HCT116 (cell line): Measurements from ENCODE around the gene CCDC116. TPM values are rescaled to one million over a fixed set of nuclear protein-coding genes. Genes with fewer than 3 reads are reported as not detected.

ENCODE experiments used
- ATAC-seq: fragments of 200-7000 bp; cut with Tn5 transposase; 2 replicates; pipeline ENCODE4 v1.9.1; 2020; ENCODE audit warnings: mild to moderate bottlenecking, moderate library complexity
- BruUV-seq: library from RNA; stranded (reverse); fragments of 400-500 nt; replicated peaks from 2 replicates; lab custom pipeline; 2021; lab: Mats Ljungman, UMichigan
- CTCF ChIA-PET: fragments of 300-600 bp; sonication (Branson Sonifier 250); formaldehyde crosslinking; loops from one replicate; lab custom pipeline; 2021; ENCODE audit warnings: antibody characterized with exemption; lab: Charles Lee
- POLR2A ChIA-PET: fragments of 300-600, 350-600 bp; sonication (Branson Sonifier 250); formaldehyde crosslinking; loops from one replicate; lab custom pipeline; 2021; ENCODE audit warnings: antibody characterized with exemption; lab: Charles Lee
- RAD21 ChIA-PET, 2 experiments: fragments of 300-600 bp; sonication (Branson Sonifier 250); formaldehyde crosslinking; loops; one replicate each; lab custom pipeline; 2023; ENCODE audit warnings: low total read pairs in 2 of 2; ENCODE audit not compliant: uncharacterized antibody in 2 of 2, unreplicated experiment in 2 of 2, low non-redundant PET in 1 of 2; lab: Charles Lee
- DNase-seq: peaks from one replicate; pipeline ENCODE4 v3.0.0-alpha.2; 2010; ENCODE audit warnings: low read depth, low spot score
- H2AFZ ChIP-seq: fragments of 200-600 bp; shearing (Covaris generic), sonication (generic); 2 replicates; pipeline ENCODE4 v1.6.1; 2017; ENCODE audit warnings: low read depth, mixed run types, mixed read lengths, antibody characterized with exemption, low read length; ENCODE audit not compliant: poor library complexity, severe bottlenecking
- H3K27ac ChIP-seq: 2 replicates; pipeline ENCODE4 v1.5.1; 2012; ENCODE audit warnings: low read depth, low read length
- H3K27me3 ChIP-seq: fragments of 200-600 bp; sonication (generic); 2 replicates; pipeline ENCODE4 v1.6.1; 2016; ENCODE audit warnings: mixed run types, low read length, mixed read lengths; ENCODE audit not compliant: insufficient read depth
- H3K36me3 ChIP-seq, 2 experiments: fragments of 200-500 bp in 1 of 2; fragments of 200-600 bp in 1 of 2; sonication (Bioruptor generic) in 1 of 2; sonication (generic) in 1 of 2; 2 replicates each; pipeline versions ENCODE4 v1.5.1 to v1.6.1; 2014 to 2016; ENCODE audit warnings: low read length in 2 of 2, inconsistent platforms in 1 of 2, mixed read lengths in 1 of 2, mixed run types in 1 of 2; ENCODE audit not compliant: insufficient read depth in 2 of 2, control insufficient read depth in 1 of 2
- H3K4me1 ChIP-seq, 2 experiments: fragments of 200-600 bp in 1 of 2; sonication (generic) in 1 of 2; 2 replicates each; pipeline versions ENCODE4 v1.5.1 to v1.6.1; 2012 to 2017; ENCODE audit warnings: low read length in 2 of 2, inconsistent platforms in 1 of 2, mild to moderate bottlenecking in 1 of 2, mixed read lengths in 1 of 2, mixed run types in 1 of 2, moderate library complexity in 1 of 2; ENCODE audit not compliant: insufficient read depth in 2 of 2, control insufficient read depth in 1 of 2
- H3K4me2 ChIP-seq: fragments of 200-600 bp; sonication (generic); 2 replicates; pipeline ENCODE4 v1.6.1; 2017; ENCODE audit warnings: mixed run types, low read length, mixed read lengths
- H3K4me3 ChIP-seq, 2 experiments: fragments of 200-600 bp in 1 of 2; sonication (generic) in 1 of 2; replicated peaks in 1 of 2; 2 replicates each; pipeline ENCODE4 v1.5.1; 2011 to 2016; ENCODE audit warnings: low read length in 2 of 2, control low read depth in 1 of 2, low read depth in 1 of 2, mild to moderate bottlenecking in 1 of 2, mixed read lengths in 1 of 2, mixed run types in 1 of 2
- H3K79me2 ChIP-seq: fragments of 200-600 bp; sonication (generic); 2 replicates; pipeline ENCODE4 v1.6.1; 2017; ENCODE audit warnings: mild to moderate bottlenecking, mixed run types, low read length, moderate library complexity, mixed read lengths; ENCODE audit not compliant: insufficient read depth
- H3K9ac ChIP-seq: fragments of 200-600 bp; sonication (generic); 2 replicates; pipeline ENCODE4 v1.6.1; 2016; ENCODE audit warnings: low read length, mixed read lengths
- H3K9me2 ChIP-seq: fragments of 200-600 bp; sonication (generic), shearing (Covaris generic); 2 replicates; pipeline ENCODE4 v1.6.1; 2017; ENCODE audit warnings: mixed run types, mild to moderate bottlenecking, moderate library complexity; ENCODE audit not compliant: insufficient read depth
- H3K9me3 ChIP-seq, 2 experiments: fragments of 200-500 bp in 1 of 2; fragments of 200-600 bp in 1 of 2; sonication (Bioruptor generic) in 1 of 2; sonication (generic) in 1 of 2; 2 replicates each; pipeline ENCODE4 v1.6.1; 2014 to 2017; ENCODE audit warnings: low read length in 2 of 2, mixed read lengths in 2 of 2, inconsistent platforms in 1 of 2, low read depth in 1 of 2, mild to moderate bottlenecking in 1 of 2, mixed run types in 1 of 2, moderate library complexity in 1 of 2; ENCODE audit not compliant: control insufficient read depth in 1 of 2, insufficient read depth in 1 of 2
- H4K20me1 ChIP-seq: fragments of 200-600 bp; sonication (generic), shearing (Covaris generic); 2 replicates; pipeline ENCODE4 v1.6.1; 2017; ENCODE audit warnings: mixed run types, mild to moderate bottlenecking, moderate library complexity; ENCODE audit not compliant: insufficient read depth
- CBX3 ChIP-seq: IDR thresholded peaks from 2 replicates; pipeline ENCODE4 v1.6.1; 2012; ENCODE audit warnings: low read depth
- CEBPB ChIP-seq: IDR thresholded peaks from 2 replicates; pipeline ENCODE4 v1.6.1; 2012; ENCODE audit warnings: low read depth
- ELF1 ChIP-seq: IDR thresholded peaks from 2 replicates; pipeline ENCODE4 v1.6.1; 2012; ENCODE audit warnings: low read depth, borderline replicate concordance
- EZH2 ChIP-seq: fragments of 200-600 bp; sonication (generic); IDR thresholded peaks from 2 replicates; pipeline ENCODE4 v1.6.1; 2017; ENCODE audit warnings: antibody characterized with exemption, mixed run types
- EZH2phosphoT487 ChIP-seq: fragments of 200-600 bp; IDR thresholded peaks from 2 replicates; pipeline ENCODE4 v1.6.1; 2018; ENCODE audit warnings: antibody characterized with exemption, borderline replicate concordance
- FOSL1 ChIP-seq: IDR thresholded peaks from 2 replicates; pipeline ENCODE4 v1.6.1; 2012; ENCODE audit warnings: low read depth
- POLR2A ChIP-seq: IDR thresholded peaks from 2 replicates; pipeline ENCODE4 v1.7.0; 2011; ENCODE audit warnings: borderline replicate concordance; ENCODE audit not compliant: insufficient read depth, insufficient read length; ENCODE audit errors: extremely low read depth
- POLR2AphosphoS5 ChIP-seq: IDR thresholded peaks from 2 replicates; pipeline ENCODE4 v1.6.1; 2011; ENCODE audit warnings: mild to moderate bottlenecking, low read depth, low read length, moderate library complexity
- RAD21 ChIP-seq: IDR thresholded peaks from 2 replicates; pipeline ENCODE4 v1.6.1; 2012; ENCODE audit warnings: low read depth, mild to moderate bottlenecking
- SIN3A ChIP-seq: IDR thresholded peaks from 2 replicates; pipeline ENCODE4 v1.6.1; 2012; ENCODE audit warnings: low read depth
- SP1 ChIP-seq: IDR thresholded peaks from 2 replicates; pipeline ENCODE4 v1.6.1; 2012; ENCODE audit warnings: low read depth
- TCF7L2 ChIP-seq: IDR thresholded peaks from 2 replicates; pipeline ENCODE4 v1.7.0; 2011; ENCODE audit warnings: borderline replicate concordance, inconsistent platforms; ENCODE audit not compliant: insufficient read depth, insufficient read length; ENCODE audit errors: extremely low read depth
- YY1 ChIP-seq: IDR thresholded peaks from 2 replicates; pipeline ENCODE4 v1.6.1; 2011; ENCODE audit warnings: low read length, low read depth, moderate library complexity, mild to moderate bottlenecking; ENCODE audit not compliant: insufficient replicate concordance; ENCODE audit errors: extremely low read depth
- ZBTB33 ChIP-seq: IDR thresholded peaks from 2 replicates; pipeline ENCODE4 v1.6.1; 2011; ENCODE audit warnings: mild to moderate bottlenecking, low read length, moderate library complexity; ENCODE audit not compliant: insufficient replicate concordance; ENCODE audit errors: extremely low read depth
- ZNF274 ChIP-seq: fragments of 200-500 bp; sonication (Bioruptor generic); IDR thresholded peaks from 2 replicates; pipeline ENCODE4 v1.6.1; 2014; ENCODE audit warnings: mild to moderate bottlenecking, low read depth, low read length, inconsistent platforms
- intact Hi-C: fragments of 100-400 bp; cut with micrococcal nuclease; formaldehyde crosslinking; loops from 2 replicates; pipeline ENCODE4 v1.10.0; 2022
- total RNA-seq: library from RNA; stranded (reverse); gene quantifications from one replicate; pipeline ENCODE4 v1.2.1, GENCODE V29; 2021; ENCODE audit not compliant: unreplicated experiment
- TF ChIP-seq, protein P1 (sequence below): IDR thresholded peaks from 2 replicates; pipeline ENCODE4 v1.6.1; 2012
- TF ChIP-seq, protein P2 (sequence below): IDR thresholded peaks from 2 replicates; pipeline ENCODE4 v1.6.1; 2012
- TF ChIP-seq, protein P3 (sequence below): IDR thresholded peaks from 2 replicates; pipeline ENCODE4 v1.6.1; 2012; ENCODE audit warnings: low read depth

The CCDC116 gene
- total RNA-seq, 1 experiment from 2014 or later = 0.66 TPM

DNA sequence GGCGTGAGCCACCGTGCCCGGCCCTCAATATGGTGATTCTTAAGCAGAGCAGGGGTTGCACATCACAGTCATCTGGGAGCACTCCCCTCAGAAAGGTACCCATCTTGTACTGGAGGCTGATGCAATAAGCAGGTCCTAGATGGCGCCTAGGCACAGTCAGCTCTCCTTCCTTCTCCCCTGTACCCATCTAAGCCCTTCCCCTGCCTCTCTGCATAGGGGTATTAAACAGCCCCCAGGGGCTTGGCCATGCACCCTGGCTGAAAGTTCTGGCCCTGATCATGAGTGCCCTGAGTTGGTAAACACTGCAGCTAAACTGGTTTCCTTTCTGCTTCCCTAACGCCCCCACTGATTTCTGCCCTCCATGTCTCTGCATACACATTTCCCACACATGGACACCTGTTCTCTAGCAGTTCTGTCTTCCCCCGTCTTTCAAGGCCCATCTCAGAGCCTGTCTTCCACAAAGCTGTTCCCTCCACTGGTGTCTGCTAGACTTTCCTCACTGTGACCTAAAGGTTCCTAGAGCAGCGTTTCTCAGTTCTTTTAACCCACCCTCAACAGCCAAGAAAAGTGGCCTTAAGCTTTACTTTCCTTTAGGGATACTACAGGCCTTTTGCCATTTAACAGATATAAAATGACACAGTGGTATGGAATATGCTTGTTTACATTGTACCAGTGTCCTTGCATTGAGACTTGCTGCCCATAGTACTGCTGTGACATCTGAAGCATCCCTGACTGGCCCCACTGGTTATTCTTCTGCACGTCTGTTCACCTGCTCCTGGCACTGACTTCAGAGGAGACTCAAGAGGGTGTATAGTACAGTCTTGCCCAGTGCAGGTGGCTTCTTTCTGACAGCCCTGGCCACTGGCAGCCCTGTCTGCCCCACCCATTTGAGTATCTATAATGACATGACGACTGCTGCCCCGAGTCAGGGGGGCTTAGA lies 49.5 kb upstream of the CCDC116 start:
- Histone ChIP-seq H2AFZ (no peak overlapping the region), H3K9me3 (no peaks in the 10 kb centered on the region), H3K4me3 (no peak overlapping the region), H3K9me2 (no peaks in the 10 kb centered on the region), H3K27me3 (no peaks in the 10 kb centered on the region), H3K27ac (no peak overlapping the region; the same call in 1 of the 2 replicates), H3K4me2 (no peak overlapping the region), H3K36me3 (0 out of 4 replicates have a peak, but pooled peaks cover 0 to 3% of the 10 kb centered on the region in 2 experiments), H3K79me2 (peaks cover 98% of the 10 kb centered on the region), H4K20me1 (peaks cover 20% of the 10 kb centered on the region; the same call in 1 of the 2 replicates), H3K9ac (no peak overlapping the region), H3K4me1 (peaks cover 0 to 3% of the 10 kb centered on the region in 2 experiments; a peak in 1 of 4 replicates)
- CTCF ChIA-PET = no interaction called here
- no peak for ATAC-seq
- BruUV-seq = no TSS peak
- intact Hi-C loops = no loop called here
- POLR2A ChIA-PET = no interaction called here
- no peak for DNase-seq
- RAD21 ChIA-PET = no interaction called here
- TF ChIP-seq TCF7L2 (no peak), POLR2AphosphoS5 (no peak), SIN3A (no peak), ELF1 (no peak), CEBPB (no peak), EZH2 (no peak), CBX3 (no peak), YY1 (no peak), POLR2A (no peak), SP1 (no peak), EZH2phosphoT487 (no peak), RAD21 (no peak), FOSL1 (no peak), ZBTB33 (no peak), ZNF274 (no peak)
- TF ChIP-seq, protein P1, sequence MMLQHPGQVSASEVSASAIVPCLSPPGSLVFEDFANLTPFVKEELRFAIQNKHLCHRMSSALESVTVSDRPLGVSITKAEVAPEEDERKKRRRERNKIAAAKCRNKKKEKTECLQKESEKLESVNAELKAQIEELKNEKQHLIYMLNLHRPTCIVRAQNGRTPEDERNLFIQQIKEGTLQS = no peak
- TF ChIP-seq, protein P2, sequence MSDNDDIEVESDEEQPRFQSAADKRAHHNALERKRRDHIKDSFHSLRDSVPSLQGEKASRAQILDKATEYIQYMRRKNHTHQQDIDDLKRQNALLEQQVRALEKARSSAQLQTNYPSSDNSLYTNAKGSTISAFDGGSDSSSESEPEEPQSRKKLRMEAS = no peak
- TF ChIP-seq, protein P3, sequence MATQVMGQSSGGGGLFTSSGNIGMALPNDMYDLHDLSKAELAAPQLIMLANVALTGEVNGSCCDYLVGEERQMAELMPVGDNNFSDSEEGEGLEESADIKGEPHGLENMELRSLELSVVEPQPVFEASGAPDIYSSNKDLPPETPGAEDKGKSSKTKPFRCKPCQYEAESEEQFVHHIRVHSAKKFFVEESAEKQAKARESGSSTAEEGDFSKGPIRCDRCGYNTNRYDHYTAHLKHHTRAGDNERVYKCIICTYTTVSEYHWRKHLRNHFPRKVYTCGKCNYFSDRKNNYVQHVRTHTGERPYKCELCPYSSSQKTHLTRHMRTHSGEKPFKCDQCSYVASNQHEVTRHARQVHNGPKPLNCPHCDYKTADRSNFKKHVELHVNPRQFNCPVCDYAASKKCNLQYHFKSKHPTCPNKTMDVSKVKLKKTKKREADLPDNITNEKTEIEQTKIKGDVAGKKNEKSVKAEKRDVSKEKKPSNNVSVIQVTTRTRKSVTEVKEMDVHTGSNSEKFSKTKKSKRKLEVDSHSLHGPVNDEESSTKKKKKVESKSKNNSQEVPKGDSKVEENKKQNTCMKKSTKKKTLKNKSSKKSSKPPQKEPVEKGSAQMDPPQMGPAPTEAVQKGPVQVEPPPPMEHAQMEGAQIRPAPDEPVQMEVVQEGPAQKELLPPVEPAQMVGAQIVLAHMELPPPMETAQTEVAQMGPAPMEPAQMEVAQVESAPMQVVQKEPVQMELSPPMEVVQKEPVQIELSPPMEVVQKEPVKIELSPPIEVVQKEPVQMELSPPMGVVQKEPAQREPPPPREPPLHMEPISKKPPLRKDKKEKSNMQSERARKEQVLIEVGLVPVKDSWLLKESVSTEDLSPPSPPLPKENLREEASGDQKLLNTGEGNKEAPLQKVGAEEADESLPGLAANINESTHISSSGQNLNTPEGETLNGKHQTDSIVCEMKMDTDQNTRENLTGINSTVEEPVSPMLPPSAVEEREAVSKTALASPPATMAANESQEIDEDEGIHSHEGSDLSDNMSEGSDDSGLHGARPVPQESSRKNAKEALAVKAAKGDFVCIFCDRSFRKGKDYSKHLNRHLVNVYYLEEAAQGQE = no peak
